Measurements from ENCODE around the gene PUSL1. TPM values are rescaled to one million over a fixed set of nuclear protein-coding genes. Genes with fewer than 3 reads are reported as not detected.

Gene PUSL1
- total RNA-seq, 1 experiment from 2014 or later: 38.0 TPM

DNA sequence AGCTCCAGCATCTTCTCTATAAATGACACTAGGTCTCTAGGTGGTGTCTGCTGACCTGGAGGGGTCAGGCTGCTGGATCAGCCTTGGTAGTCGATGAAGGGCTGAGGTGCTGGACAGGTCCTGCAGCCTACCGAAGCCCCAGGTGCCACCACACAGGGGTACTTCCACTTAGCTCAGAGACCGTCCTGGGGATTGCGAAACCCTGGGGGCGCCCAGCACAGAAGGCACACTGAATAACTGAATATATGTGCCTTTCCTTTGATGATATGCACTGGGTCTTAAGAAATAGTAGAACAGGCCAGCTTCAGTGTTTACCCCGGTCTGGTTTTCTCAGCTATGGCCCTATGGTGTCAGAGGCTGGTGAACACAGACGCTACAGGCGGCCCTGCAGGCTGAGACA, 45.6 kb upstream of the PUSL1 start:
- Histone ChIP-seq H3K56ac (ENCODE audit: insufficient read length, low read depth, low read length) (no peak overlapping the region), H2BK20ac (ENCODE audit: low read depth, low read length, poor library complexity, severe bottlenecking) (no peak overlapping the region), H4K20me1 (ENCODE audit: control insufficient read depth, insufficient read depth, insufficient read length) (no peaks in the 10 kb centered on the region), H4K8ac (replicated peaks; ENCODE audit: insufficient read length, low read depth, low read length) (no peak overlapping the region), H4K91ac (ENCODE audit: insufficient read length, low read depth, low read length) (no peak overlapping the region), H3K18ac (ENCODE audit: insufficient read length, low read depth, low read length) (no peak overlapping the region), H3K27me3 (ENCODE audit: insufficient read depth, low read length) (no peaks in the 10 kb centered on the region), H3K4me1 (ENCODE audit: insufficient read depth, low read length) (no peaks in the 10 kb centered on the region), H2BK120ac (ENCODE audit: low read depth, low read length, poor library complexity, severe bottlenecking) (no peak overlapping the region), H3K23ac (ENCODE audit: insufficient read length, low read depth, low read length) (no peak overlapping the region), H2BK12ac (ENCODE audit: insufficient read length, low read depth, low read length) (no peak overlapping the region), H3K4me2 (ENCODE audit: insufficient read depth, insufficient read length, low read length) (no peak overlapping the region), H3K79me2 (ENCODE audit: insufficient read depth, low read length) (no peaks in the 10 kb centered on the region; the same call in 1 of the 2 replicates), H3T11ph (ENCODE audit: low read length) (no peak overlapping the region), H3K23me2 (ENCODE audit: insufficient read length, low read depth, low read length, poor library complexity, severe bottlenecking) (no peaks in the 10 kb centered on the region), H3K4ac (ENCODE audit: low read depth, low read length) (no peak overlapping the region), H3K9ac (ENCODE audit: extremely low read depth, insufficient read length, low read length) (no peak overlapping the region), H2AK5ac (ENCODE audit: insufficient read length, low read length) (no peak overlapping the region), H3K9me3 (ENCODE audit: control insufficient read depth, low read depth, low read length) (no peaks in the 10 kb centered on the region), H2AFZ (ENCODE audit: low read length) (no peak overlapping the region), H3K79me1 (ENCODE audit: insufficient read depth, low read depth, low read length, poor library complexity, severe bottlenecking) (no peaks in the 10 kb centered on the region), H2BK15ac (ENCODE audit: low read depth, low read length) (no peak overlapping the region), H3K14ac (ENCODE audit: insufficient read depth, low read length) (no peak overlapping the region), H4K5ac (ENCODE audit: insufficient read length, low read depth, low read length) (no peak overlapping the region), H3K27ac (ENCODE audit: insufficient read length, low read depth, low read length) (no peak overlapping the region), H2BK5ac (ENCODE audit: insufficient read length, low read length) (no peak overlapping the region)
- no peak for DNase-seq
- Mint-ChIP-seq H3K27ac (no peak overlapping the region), H3K27me3 (ENCODE audit: low read depth) (peaks cover 3% of the 10 kb centered on the region; the same call in 1 of the 2 replicates), H3K36me3 (ENCODE audit: insufficient read depth in 1 of 3, low read depth in 3 of 3) (peaks cover 42 to 79% (median 61%) of the 10 kb centered on the region in 3 experiments; a peak in 6 of 7 replicates), H3K4me3 (no peak overlapping the region), H3K4me1 (peaks cover 8 to 13% of the 10 kb centered on the region in 2 experiments), H3K9me3 (no peaks in the 10 kb centered on the region; a peak in 1 of 5 replicates)
- WGBS (ENCODE audit: extremely low coverage, insufficient read length, low lambda C conversion rate): no CpG with 5 or more reads among the region's 8 CpGs
- TF ChIP-seq, protein P1, sequence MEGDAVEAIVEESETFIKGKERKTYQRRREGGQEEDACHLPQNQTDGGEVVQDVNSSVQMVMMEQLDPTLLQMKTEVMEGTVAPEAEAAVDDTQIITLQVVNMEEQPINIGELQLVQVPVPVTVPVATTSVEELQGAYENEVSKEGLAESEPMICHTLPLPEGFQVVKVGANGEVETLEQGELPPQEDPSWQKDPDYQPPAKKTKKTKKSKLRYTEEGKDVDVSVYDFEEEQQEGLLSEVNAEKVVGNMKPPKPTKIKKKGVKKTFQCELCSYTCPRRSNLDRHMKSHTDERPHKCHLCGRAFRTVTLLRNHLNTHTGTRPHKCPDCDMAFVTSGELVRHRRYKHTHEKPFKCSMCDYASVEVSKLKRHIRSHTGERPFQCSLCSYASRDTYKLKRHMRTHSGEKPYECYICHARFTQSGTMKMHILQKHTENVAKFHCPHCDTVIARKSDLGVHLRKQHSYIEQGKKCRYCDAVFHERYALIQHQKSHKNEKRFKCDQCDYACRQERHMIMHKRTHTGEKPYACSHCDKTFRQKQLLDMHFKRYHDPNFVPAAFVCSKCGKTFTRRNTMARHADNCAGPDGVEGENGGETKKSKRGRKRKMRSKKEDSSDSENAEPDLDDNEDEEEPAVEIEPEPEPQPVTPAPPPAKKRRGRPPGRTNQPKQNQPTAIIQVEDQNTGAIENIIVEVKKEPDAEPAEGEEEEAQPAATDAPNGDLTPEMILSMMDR (conservative IDR thresholded peaks at IDR 0.05): no peak

Measured in H9 (cell line).